ENCODE measurements around the gene GSDMA.

Gene GSDMA

GRCh38 chr17:40023590-40024292 is 60.9 kb downstream of the GSDMA start:
- DNase-seq, result no peak

- no peak for DNase-seq
Observed at GRCh38 chr17:40024901-40025300, 62.1 kb downstream of the GSDMA start.

- DNase-seq, result no peak
Observed at GRCh38 chr17:40025559-40025958, 62.8 kb downstream of the GSDMA start.

GRCh38 chr17:40025991-40026815 is 63.4 kb downstream of the GSDMA start:
- DNase-seq, result no peak

- DNase-seq, result peak; percentile 46
Observed at GRCh38 chr17:40026816-40027613, 64.2 kb downstream of the GSDMA start.

All from kidney glomerular epithelial cell (primary cell).